ENCODE measurements around the gene KMT2C. TPM values are rescaled to one million over a fixed set of nuclear protein-coding genes. Genes with fewer than 3 reads are reported as not detected.
A peak's percentile ranks its signal among the peaks of the same experiment; 100 is the strongest.
"Not testable (repeated sequence)": the region's sequence is repeated elsewhere in the genome, so short reads cannot be mapped to it uniquely, and the experiment has no call there.

Gene KMT2C
- total RNA-seq, 1 donor from 2014 or later = 99.0 TPM

- no peak overlapping the region for H3K4me3 ChIP-seq
- H3K4me1 ChIP-seq = no peaks in the 10 kb centered on the region
- no peak for TF ChIP-seq CTCF (IDR thresholded peaks at IDR 0.05)
- H3K36me3 ChIP-seq = no peaks in the 10 kb centered on the region
- H3K27ac ChIP-seq = no peak overlapping the region
- no peaks in the 10 kb centered on the region for H3K9me3 ChIP-seq
- no peak for DNase-seq
- peak; percentile 12 for ATAC-seq
- intact Hi-C loops (cut with DNase I) = no loop called here
- H3K27me3 ChIP-seq = no peaks in the 10 kb centered on the region
These were observed 33.2 kb downstream of the KMT2C start for GRCh38 chr7:152402384-152403250.

- intact Hi-C loops (cut with DNase I) = no loop called here
- Histone ChIP-seq H3K4me3 (no peak overlapping the region), H3K27ac (no peak overlapping the region), H3K4me1 (no peaks in the 10 kb centered on the region), H3K27me3 (no peaks in the 10 kb centered on the region), H3K36me3 (no peaks in the 10 kb centered on the region), H3K9me3 (no peaks in the 10 kb centered on the region)
- ATAC-seq (no peak), DNase-seq (no peak)
- TF ChIP-seq CTCF (IDR thresholded peaks at IDR 0.05) = no peak
These were observed 36.5 kb downstream of the KMT2C start for GRCh38 chr7:152399344-152399743.

GRCh38 chr7:152395112-152395511, 40.7 kb downstream of the KMT2C start:
- no peak overlapping the region for H3K27ac ChIP-seq
- DNase-seq (peak; percentile 50), ATAC-seq (no peak)
- no peaks in the 10 kb centered on the region for H3K27me3 ChIP-seq
- intact Hi-C loops (cut with DNase I) = no loop called here
- H3K9me3 ChIP-seq = no peaks in the 10 kb centered on the region
- no peak overlapping the region for H3K4me3 ChIP-seq
- no peak for TF ChIP-seq CTCF (IDR thresholded peaks at IDR 0.05)
- peaks cover 3% of the 10 kb centered on the region for H3K4me1 ChIP-seq
- no peaks in the 10 kb centered on the region for H3K36me3 ChIP-seq

- H3K4me3 ChIP-seq; H3K27me3 ChIP-seq; intact Hi-C loops (cut with DNase I); H3K36me3 ChIP-seq; H3K27ac ChIP-seq; H3K4me1 ChIP-seq; H3K9me3 ChIP-seq: not testable (repeated sequence)
- DNase-seq (peak; percentile 18), ATAC-seq (peak; percentile 87)
- peak; percentile 47 for TF ChIP-seq CTCF (IDR thresholded peaks at IDR 0.05)
These were observed 41.6 kb downstream of the KMT2C start for GRCh38 chr7:152394214-152394613.

- peak; percentile 21 for ATAC-seq
- intact Hi-C loops (cut with DNase I) = no loop called here
- peaks cover 3% of the 10 kb centered on the region for H3K4me1 ChIP-seq
- H3K4me3 ChIP-seq = no peak overlapping the region
- no peak for DNase-seq
- no peak for TF ChIP-seq CTCF (IDR thresholded peaks at IDR 0.05)
- no peak overlapping the region for H3K27ac ChIP-seq
- H3K36me3 ChIP-seq = no peaks in the 10 kb centered on the region
- H3K27me3 ChIP-seq = no peaks in the 10 kb centered on the region
- H3K9me3 ChIP-seq = no peaks in the 10 kb centered on the region
These were observed 43.5 kb downstream of the KMT2C start for GRCh38 chr7:152392254-152392653.

GRCh38 chr7:152386136-152386764, 49.6 kb downstream of the KMT2C start:
- ATAC-seq = peak; percentile 75

GRCh38 chr7:152384235-152385200, 51.3 kb downstream of the KMT2C start:
- intact Hi-C loops (cut with DNase I); H3K4me3 ChIP-seq; H3K27ac ChIP-seq; H3K9me3 ChIP-seq; ATAC-seq; DNase-seq; H3K36me3 ChIP-seq; H3K4me1 ChIP-seq; H3K27me3 ChIP-seq: not testable (repeated sequence)

More at GRCh38 chr7:152386136-152386764, 49.6 kb downstream of the KMT2C start:
- H3K9me3 ChIP-seq; H3K27ac ChIP-seq; H3K4me3 ChIP-seq; H3K27me3 ChIP-seq; intact Hi-C loops (cut with DNase I); H3K4me1 ChIP-seq; H3K36me3 ChIP-seq; DNase-seq: not testable (repeated sequence)
